HL-60/S4 (cell line): ENCODE data around the gene PRKAR1A.

ENCODE experiments used
- in situ Hi-C: fragments of 300-500 bp; cut with MboI; formaldehyde crosslinking; loops from 2 replicates; pipeline ENCODE4 v1.14.3; 2022; ENCODE audit warnings: low sequenced_read_pairs

Gene PRKAR1A

GRCh38 chr17:68596411-68596945, 84.2 kb downstream of the PRKAR1A start:
- in situ Hi-C loops, result no loop called here

- in situ Hi-C loops, result no loop called here
Measured at GRCh38 chr17:68598074-68598473, 85.8 kb downstream of the PRKAR1A start.

GRCh38 chr17:68598545-68598961, 86.3 kb downstream of the PRKAR1A start:
- in situ Hi-C loops, result no loop called here

- in situ Hi-C loops, result no loop called here
Measured at GRCh38 chr17:68599091-68599490, 86.9 kb downstream of the PRKAR1A start.

- in situ Hi-C loops, result no loop called here
Measured at GRCh38 chr17:68599552-68600066, 87.4 kb downstream of the PRKAR1A start.

- in situ Hi-C loops, result no loop called here
Measured at GRCh38 chr17:68600067-68600930, 88.1 kb downstream of the PRKAR1A start.
